AG04449 (cell line): ENCODE measurements around the gene CNN2.

Experiments used
- CTCF ChIA-PET: fragments of 350-600 bp; formaldehyde crosslinking; extraction: SDS; loops from one replicate; lab custom pipeline; 2021; ENCODE audit warnings: antibody characterized with exemption; lab: Yijun Ruan, JAX
- POLR2A ChIA-PET: fragments of 400-600, 350-600 bp; formaldehyde crosslinking; extraction: SDS; loops from one replicate; lab custom pipeline; 2020; ENCODE audit warnings: antibody characterized with exemption, inconsistent platforms; lab: Yijun Ruan, JAX
- DNase-seq: peaks from one replicate; pipeline ENCODE4 v3.0.0-alpha.2; 2010; ENCODE audit warnings: low read depth, low spot score
- H3K4me3 ChIP-seq: 2 replicates; pipeline ENCODE4 v1.5.1; 2011; ENCODE audit warnings: low read depth, mild to moderate bottlenecking, control low read depth, low read length
- CTCF ChIP-seq: IDR thresholded peaks from one replicate; pipeline ENCODE4 v1.5.1; 2011; ENCODE audit warnings: mild to moderate bottlenecking, moderate library complexity, low read length, control low read depth, inconsistent platforms; ENCODE audit not compliant: insufficient read depth; ENCODE audit errors: missing control alignments

Gene CNN2

DNA sequence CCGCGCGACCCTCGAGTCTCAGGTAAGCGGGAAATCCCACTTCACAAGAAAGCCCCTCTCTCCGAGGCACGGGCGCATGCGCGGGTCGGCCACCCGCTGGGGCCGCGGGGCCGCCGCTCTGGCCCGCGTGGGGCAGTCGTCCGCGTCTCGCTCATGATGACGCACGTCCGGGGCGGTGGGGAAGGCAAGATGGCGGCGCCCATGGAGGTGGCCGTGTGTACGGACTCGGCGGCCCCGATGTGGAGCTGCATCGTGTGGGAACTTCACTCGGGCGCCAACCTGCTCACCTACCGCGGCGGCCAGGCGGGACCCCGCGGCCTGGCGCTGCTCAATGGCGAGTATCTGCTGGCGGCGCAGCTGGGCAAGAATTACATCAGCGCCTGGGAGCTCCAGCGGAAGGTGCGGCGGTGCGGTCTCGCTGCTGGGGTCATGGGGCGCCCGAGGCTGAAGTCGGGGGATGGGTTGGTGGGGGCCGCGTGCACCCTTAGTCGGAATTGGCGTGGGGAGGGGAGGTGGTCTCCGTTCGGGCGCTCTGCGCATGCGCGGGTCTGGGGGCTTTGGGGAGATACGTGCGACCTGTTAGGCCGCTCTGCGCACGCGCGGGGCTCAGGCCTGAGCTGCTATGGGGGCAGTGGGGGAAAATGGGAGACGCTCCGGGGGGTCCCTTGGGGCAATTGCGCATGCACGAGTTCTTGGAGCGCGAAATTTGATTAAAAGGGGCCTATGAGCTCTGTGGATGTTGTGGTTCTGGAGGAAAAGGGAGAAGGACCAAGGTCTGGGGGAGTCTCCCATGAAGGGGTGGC lies 42.0 kb upstream of the CNN2 start, which contains the start of gene WDR18:
WDR18 (plus strand) TSS at position 181 of the 803 bp plus-strand sequence; CDS start at position 190, 9 bp downstream.
- peak within 1 kb of the TSS; percentile 93 for H3K4me3 ChIP-seq
- DNase-seq: peak; percentile 14
- ChIA-PET CTCF (interaction anchor here (0.8 to 13.4 kb wide), 23 partner anchors 8 to 260 kb away, joined by 3 to 259 read pairs (median 4); partner anchors contain the start of genes CFD and KISS1R), POLR2A (interaction anchor here (0.6 to 1.8 kb wide), 9 partner anchors 12 to 105 kb away, joined by 3 to 11 read pairs (median 3); partner anchors contain the start of genes CNN2 and RNU6-2)
- no peak for TF ChIP-seq CTCF

GRCh38 chr19:986083-986482 lies 40.3 kb upstream of the CNN2 start:
- ChIA-PET CTCF (interaction anchor here (0.6 to 13.4 kb wide), 3 partner anchors 65 to 257 kb away, joined by 3 to 259 read pairs (median 3); partner anchors contain the start of gene KISS1R), POLR2A (no interaction called here)
- DNase-seq: no peak
- H3K4me3 ChIP-seq: no peak overlapping the region
- TF ChIP-seq CTCF: no peak

GRCh38 chr19:988081-988480 lies 38.3 kb upstream of the CNN2 start:
- POLR2A ChIA-PET: interaction anchor here (0.6 kb wide), 1 partner anchor 85 kb away, joined by 3 read pairs; no protein-coding TSS in a partner anchor
- no peak for TF ChIP-seq CTCF
- DNase-seq: no peak
- H3K4me3 ChIP-seq: no peak overlapping the region
- CTCF ChIA-PET: interaction anchor here (1.4 to 13.4 kb wide), 2 partner anchors 67 to 132 kb away, joined by 3 to 259 read pairs; partner anchors contain the start of gene KISS1R

- no peak overlapping the region for H3K4me3 ChIP-seq
- ChIA-PET CTCF (interaction anchor here (0.5 to 13.4 kb wide), 3 partner anchors 17 to 253 kb away, joined by 3 to 259 read pairs (median 3); partner anchors contain the start of genes ATP5F1D and KISS1R), POLR2A (interaction anchor here (0.6 kb wide), 1 partner anchor 85 kb away, joined by 3 read pairs; no protein-coding TSS in a partner anchor)
- DNase-seq: no peak
- TF ChIP-seq CTCF: no peak
Observed at GRCh38 chr19:988510-988909, 37.9 kb upstream of the CNN2 start.

DNA sequence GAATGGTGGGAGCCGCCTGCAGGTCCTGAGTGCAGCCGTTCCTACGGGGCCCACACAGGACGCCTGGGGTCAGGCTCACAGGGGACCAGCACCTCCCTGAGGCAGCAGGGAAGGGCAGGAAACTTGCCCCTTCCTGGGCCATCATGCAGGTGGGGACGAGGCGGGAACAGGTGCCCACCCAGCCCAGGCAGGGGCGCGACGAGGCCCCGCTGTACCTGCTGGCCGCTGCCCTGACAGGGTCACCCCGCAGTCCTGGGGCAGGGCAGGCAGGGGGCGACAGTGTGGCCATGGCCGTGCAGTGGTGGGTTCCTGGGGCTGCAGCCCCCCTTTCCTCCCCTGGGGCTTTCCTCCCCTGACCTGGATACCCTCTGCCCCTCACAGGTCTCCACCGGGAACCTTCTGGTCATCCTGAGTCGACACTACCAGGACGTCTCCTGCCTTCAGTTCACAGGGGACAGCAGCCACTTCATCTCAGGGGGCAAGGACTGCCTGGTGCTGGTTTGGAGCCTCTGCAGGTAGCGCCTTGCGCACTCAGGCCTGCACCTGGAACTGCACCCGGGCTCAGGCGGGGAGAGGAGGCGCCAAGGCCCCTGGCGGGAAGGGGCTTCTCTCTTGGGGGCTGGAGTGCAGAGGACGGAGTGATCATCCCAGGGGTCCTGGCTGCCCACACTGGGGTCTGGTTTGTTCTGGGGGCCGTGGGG lies 36.9 kb upstream of the CNN2 start:
- no peak for DNase-seq
- H3K4me3 ChIP-seq: no peak overlapping the region
- ChIA-PET CTCF (interaction anchor here (1.0 kb wide), 1 partner anchor 252 kb away, joined by 3 read pairs; the partner anchor contains the start of gene ATP5F1D), POLR2A (no interaction called here)
- peak; percentile 28 for TF ChIP-seq CTCF
